GM19239 (cell line): ENCODE measurements around the gene SP110.
"Not testable (repeated sequence)": the region's sequence is repeated elsewhere in the genome, so short reads cannot be mapped to it uniquely, and the experiment has no call there.

ENCODE experiments used
- DNase-seq: peaks from one replicate; pipeline ENCODE4 v3.0.0; 2011; ENCODE audit warnings: low spot score; ENCODE audit not compliant: insufficient read length
- FAIRE-seq: peaks from 2 replicates; lab custom pipeline; 2011; peaks lifted over from hg19 to GRCh38; lab: Jason Lieb, UNC

The SP110 gene

DNA sequence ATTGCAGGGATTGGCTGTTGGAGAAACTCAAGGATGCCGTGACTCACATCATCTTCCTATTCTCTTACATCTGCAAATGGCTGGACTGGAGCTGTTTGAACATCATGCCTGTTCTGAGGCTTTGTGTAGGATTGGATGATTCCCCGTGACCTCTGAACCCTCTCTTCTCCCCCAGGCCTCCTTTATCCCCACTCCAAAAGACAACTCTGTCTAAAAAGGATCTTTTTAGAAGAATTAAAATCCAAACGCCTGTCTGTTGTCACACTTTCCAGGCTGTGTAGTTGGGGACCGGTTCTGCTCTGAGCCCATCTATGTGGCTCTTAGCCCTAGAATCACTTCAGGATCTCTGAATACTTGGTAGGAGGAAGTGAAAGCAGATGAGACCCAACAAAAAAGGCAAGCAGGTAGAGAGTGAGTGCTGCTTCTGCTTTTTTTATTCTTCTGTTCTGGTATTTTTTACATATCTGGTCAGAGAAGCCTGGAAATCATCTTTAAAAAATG is 6.3 kb upstream of the SP110 start:
- DNase-seq (no peak), FAIRE-seq (no peak)

GRCh38 chr2:230225486-230225885 is 5.7 kb upstream of the SP110 start, which contains the start of gene SP140:
TSS of gene SP140 (plus strand) at chr2:230225736. CDS start at chr2:230225845, 109 bp downstream.
- peak; percentile 100 for FAIRE-seq

DNA sequence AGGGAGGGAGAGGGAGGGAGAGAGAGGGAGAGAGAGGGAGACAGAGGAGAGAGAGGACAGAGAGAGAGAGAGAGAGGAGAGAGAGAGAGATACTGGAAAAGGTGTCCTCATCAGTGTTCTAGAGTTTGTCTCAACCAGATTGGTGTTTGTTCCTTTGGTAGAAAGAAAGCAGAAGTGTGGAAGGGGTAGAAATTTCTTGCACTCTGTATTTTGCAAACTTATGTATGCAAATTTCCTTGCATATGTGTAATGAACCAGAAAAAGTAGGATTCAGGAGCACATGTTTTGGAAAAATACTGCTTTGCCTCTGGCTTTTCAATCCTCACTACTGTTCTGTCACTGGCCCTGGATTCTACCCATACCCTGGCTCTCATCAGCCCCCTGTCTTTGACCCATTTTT is 4.7 kb upstream of the SP110 start:
- FAIRE-seq (no peak), DNase-seq (no peak)

More at GRCh38 chr2:230225486-230225885, 5.7 kb upstream of the SP110 start, which contains the start of gene SP140:
- DNase-seq: peak; percentile 38

GRCh38 chr2:230222829-230223228 is 3.0 kb upstream of the SP110 start:
- not testable (repeated sequence) for DNase-seq, FAIRE-seq

GRCh38 chr2:230221493-230221892 is 1.7 kb upstream of the SP110 start:
- peak; percentile 23 for FAIRE-seq

DNA sequence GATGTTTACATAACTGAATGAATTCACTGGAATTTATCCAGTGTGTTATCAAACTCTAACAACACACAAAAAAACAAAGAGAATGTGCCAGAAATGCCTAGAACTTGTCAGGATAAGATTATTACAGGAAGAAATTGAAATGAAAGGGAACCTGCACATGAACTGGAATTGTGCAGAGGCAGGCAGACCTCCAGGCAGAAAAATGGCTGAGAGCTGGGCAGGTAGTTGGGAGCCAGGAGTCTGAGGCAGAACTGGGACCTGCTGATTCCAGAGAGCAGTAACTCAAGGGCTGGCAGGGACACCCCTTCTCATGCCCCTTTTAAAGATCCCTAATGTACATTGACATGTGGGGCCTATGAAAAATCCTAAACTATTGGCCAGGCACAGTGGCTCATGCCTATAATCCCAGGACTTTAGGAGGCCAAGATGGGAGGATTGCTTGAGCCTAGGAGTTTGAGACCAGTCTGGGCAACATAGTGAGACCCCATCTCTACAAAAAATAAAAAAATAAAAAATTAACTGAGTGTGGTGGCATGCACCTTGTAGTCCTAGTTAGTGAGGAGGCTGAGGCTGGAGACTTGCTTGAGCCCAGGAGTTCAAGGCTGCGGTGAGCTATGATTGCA is 674 bp upstream of the SP110 start:
- no peak for DNase-seq
- FAIRE-seq: no peak

More at GRCh38 chr2:230221493-230221892, 1.7 kb upstream of the SP110 start:
- no peak for DNase-seq

GRCh38 chr2:230218421-230218820 is 1.4 kb downstream of the SP110 start:
- DNase-seq (no peak), FAIRE-seq (peak; percentile 82)

DNA sequence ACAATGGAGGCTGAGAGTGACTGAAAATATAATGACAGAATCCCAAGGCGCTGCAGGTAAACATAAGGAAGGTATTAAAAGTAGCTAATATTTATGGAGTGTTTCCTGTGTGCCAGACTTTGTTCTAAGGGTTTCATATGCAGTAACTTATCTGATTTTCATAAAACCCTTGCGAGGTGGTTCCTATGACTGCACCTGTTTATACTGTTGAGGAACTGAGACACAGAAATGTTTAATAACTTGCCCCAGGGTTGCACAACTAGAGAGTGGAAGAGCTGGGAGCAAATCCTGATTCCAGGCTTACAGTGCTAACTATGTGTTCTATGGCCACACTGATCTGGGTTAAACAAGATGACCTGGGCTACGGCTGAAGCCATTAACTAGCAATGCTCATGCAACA is 2.4 kb downstream of the SP110 start:
- peak; percentile 92 for FAIRE-seq
- DNase-seq: no peak

- FAIRE-seq: no peak
- DNase-seq: no peak
These were observed 3.3 kb downstream of the SP110 start for GRCh38 chr2:230216489-230216888.

DNA sequence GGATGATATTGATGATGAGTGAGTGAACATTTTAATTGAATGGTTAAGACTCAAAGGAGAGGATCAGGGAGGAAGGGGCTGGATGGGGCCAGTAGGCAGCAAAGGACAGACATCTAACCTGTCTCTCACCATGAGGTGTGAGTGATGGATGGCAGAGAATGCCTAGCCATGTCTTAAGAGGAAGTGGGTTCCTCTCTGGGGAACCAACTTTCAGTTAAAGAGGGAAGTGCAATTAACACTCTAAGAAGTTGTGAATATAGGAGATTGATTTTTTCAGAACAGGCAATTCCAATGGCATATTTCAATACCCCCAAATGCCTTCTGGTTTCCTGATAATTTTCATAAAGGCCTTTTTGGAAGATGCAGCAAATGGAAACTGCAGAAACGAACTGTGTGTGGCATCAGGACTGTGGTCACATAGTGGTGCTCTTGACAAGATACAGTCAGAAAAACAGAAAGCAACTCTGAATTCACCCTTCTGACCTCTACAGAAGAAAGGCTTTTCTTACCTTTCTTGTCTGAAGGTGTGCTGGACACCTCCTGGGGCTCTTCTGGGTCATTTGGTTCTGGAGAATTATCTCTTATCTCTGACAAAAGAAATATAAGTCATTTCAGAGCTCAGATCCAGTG is 10.2 kb downstream of the SP110 start:
- FAIRE-seq (peak; percentile 86), DNase-seq (no peak)

- FAIRE-seq (no peak), DNase-seq (no peak)
These were observed 11.2 kb downstream of the SP110 start for GRCh38 chr2:230208576-230208975.

GRCh38 chr2:230205721-230206120 is 14.1 kb downstream of the SP110 start:
- no peak for DNase-seq
- no peak for FAIRE-seq

- peak; percentile 94 for FAIRE-seq
- no peak for DNase-seq
These were observed 14.8 kb downstream of the SP110 start for GRCh38 chr2:230205034-230205433.

- FAIRE-seq (peak; percentile 99), DNase-seq (peak; percentile 44)
These were observed 16.6 kb downstream of the SP110 start for GRCh38 chr2:230203110-230203676.

GRCh38 chr2:230202430-230203109 is 17.2 kb downstream of the SP110 start:
- FAIRE-seq (peak; percentile 88), DNase-seq (no peak)

DNA sequence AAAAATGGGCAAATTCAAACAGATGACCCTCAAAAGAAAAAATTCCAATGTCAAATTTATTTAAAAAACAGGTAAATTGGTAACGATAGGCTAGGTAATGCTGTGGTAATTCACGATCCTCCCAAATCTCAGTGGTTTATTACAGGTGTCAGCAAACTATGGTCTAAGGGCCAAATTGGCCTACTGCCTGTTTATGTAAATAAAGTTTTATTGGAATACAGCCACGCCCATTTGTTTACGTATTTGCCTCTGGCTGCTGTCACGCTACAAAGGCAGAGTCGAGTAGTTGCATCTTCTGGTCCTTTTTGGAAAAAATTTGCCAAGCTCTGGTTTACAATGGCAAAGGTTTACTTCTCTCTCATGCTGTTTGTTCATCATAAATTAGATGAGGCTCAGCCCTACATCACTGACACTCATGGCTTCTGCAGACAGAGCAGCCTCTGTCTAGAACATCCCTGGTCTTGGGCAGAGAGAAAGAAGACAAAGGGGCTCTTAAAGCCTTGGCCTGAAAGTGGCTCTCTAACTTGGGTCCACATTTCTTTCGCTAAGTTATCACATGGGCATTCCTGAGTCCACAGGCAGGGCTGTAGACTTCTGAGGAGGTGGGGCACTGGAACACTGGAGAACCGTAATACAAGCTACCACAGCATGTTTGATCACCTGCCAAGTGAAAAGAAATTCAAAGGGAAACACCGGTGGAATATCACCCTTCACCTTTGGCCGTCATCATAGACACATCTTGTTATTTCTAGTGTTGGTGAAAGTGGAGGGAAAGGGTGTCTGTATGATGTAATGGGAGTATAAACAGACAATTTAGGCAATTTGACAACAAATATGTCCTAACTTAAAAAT is 34.8 kb downstream of the SP110 start:
- DNase-seq (no peak), FAIRE-seq (no peak)

DNA sequence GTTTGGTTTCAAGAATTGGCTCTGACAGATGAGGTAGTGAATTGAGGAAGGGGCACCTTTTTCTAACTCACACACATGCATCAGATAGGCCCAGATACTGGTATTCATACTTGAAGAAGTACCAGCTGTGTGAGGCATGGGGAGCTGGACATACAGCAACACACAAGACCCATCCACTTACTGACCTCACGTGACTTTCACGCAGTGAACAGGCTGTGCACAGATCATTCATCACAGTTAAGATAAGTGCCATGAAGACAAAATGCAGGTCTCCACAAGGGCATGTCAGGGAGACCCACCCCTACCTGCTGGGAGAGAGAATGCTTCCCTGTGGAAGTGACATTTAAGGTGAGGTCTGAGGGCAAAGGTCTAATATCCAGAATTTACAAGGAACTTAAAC is 38.6 kb downstream of the SP110 start:
- DNase-seq (no peak), FAIRE-seq (no peak)

DNA sequence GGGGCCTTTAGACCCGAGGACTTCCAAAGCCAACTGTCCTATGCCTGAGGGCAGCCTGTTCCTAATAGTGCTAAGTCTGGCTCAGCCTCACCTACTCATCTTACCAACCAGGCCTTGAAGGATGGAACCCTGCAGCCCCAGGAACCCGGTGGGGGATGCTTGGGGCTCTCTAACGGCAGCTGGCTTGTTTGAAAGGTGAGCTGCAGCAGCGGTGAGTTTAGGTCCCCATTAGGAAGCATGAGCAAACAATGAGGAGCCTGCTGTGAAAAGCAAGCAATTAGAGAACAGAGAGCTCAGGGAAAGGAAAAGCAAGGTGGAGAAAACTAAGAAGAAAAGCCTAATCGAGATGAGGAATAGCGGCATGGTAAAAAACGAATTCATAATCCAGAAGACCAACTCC is 39.9 kb downstream of the SP110 start:
- FAIRE-seq (no peak), DNase-seq (no peak)

- FAIRE-seq: no peak
- DNase-seq: no peak
These were observed 41.0 kb downstream of the SP110 start for GRCh38 chr2:230178546-230179485.
